ENCODE measurements around the gene CPEB3.
"Not testable (repeated sequence)": the region's sequence is repeated elsewhere in the genome, so short reads cannot be mapped to it uniquely, and the experiment has no call there.

CPEB3 gene
- long read RNA-seq, donor 1, partial matches to known transcripts, result 49 of 49 reads
- long read RNA-seq, donor 1, other reads (novel, unspliced or antisense), result 0 of 49 reads
- long read RNA-seq, donor 2, partial matches to known transcripts, result 29 of 29 reads
- long read RNA-seq, donor 2, other reads (novel, unspliced or antisense), result 0 of 29 reads
- long read RNA-seq, donor 3, result 0 reads
- long read RNA-seq, donor 4, result 0 reads
- long read RNA-seq, donor 5, result 0 reads
- long read RNA-seq, donor 6, partial matches to known transcripts, result 43 of 43 reads
- long read RNA-seq, donor 6, other reads (novel, unspliced or antisense), result 0 of 43 reads
- long read RNA-seq, donor 7, result 0 reads
- long read RNA-seq, donor 8, result 0 reads

- peak; percentile 97 for DNase-seq
Observed at GRCh38 chr10:92290837-92291615, at the start of gene CPEB3, which contains the start of gene MARCHF5. CPEB3 (minus strand) TSS chr10:92291078; CDS start chr10:92240350, 50,728 bp downstream. MARCHF5 (plus strand) TSS chr10:92291167; CDS start chr10:92291495, 328 bp downstream.

DNA sequence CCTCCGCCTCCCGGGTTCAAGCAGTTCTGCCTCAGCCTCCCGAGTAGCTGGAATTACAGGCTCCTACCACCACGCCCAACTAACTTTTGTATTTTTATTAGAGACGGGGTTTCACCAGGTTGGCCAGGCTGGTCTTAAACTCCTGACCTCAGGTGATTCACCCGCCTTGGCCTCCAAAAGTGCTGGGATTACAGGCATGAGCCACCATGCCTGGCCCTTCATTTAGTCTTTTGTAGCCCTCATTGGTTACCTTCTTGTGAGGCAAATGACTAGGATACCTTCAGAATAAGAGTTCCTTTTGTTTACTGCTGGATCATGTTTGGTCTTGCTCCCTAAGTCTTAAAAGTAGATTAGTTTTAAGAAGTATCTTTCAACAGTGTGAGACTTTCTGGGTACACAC lies 39.0 kb upstream of the CPEB3 start:
- DNase-seq, result not testable (repeated sequence)

DNA sequence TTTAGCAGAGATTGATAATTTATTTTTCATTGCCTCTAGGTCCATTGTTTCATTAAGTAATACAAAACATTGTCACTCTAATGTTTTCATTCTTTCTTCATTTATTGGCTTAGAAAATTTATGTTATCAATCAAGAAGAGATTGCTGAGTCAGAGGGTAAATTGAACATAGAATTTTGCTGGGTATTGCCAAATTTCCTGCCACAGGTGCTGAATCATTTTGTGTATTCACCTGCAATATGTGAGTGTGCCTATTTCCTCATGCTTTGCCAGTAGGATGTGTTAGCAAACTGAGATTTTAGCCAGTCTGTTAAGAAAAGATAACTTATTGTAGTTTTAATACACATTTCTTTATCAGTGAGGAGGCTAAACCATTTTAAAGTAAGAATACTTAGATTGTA lies 38.1 kb upstream of the CPEB3 start:
- DNase-seq, result no peak

DNA sequence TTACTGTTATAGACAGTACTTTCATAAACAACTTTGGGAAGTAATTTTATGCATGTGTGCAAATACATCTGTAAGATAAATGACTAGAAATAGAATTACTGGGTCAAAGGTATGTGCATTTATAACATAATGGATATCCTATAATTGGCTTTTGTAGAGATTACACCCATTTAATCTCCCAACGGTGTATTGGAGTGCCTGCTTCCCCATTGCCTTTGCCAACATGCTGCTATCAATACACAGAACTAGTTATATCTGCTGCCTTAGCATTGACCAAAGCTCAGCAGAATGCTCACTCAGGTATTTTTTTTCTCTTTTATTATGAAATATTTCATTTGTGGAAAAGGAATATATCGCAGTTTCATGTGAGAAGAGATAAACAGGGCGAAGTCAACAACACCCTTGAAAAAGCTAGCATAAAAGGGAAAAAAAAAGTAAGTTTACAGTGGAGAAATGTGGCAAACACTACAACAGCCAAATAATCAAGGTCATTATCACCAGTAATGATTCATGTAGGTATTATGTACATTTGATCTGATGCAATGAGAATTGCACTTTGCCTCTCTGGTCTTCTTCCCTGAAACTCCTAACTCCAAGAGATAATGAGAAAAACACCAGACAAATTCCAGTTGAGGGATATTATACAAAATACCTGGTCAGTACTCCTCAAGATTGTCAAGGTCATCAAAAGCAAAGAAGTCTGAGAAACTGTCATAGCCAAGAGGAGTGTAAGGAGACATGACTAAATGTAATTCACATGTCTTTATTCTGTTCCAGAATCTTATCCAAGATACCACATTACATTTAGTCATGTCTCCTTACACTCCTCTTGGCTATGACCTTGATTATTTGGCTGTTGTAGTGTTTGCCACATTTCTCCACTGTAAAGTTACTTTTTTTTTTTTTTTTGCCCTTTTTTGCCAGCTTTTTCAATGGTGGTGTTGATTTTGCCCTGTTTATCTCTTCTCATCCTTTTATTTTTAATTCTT lies 36.9 kb upstream of the CPEB3 start:
- DNase-seq, result no peak

- no peak for DNase-seq
Observed at GRCh38 chr10:92323079-92323478, 32.2 kb upstream of the CPEB3 start.

DNA sequence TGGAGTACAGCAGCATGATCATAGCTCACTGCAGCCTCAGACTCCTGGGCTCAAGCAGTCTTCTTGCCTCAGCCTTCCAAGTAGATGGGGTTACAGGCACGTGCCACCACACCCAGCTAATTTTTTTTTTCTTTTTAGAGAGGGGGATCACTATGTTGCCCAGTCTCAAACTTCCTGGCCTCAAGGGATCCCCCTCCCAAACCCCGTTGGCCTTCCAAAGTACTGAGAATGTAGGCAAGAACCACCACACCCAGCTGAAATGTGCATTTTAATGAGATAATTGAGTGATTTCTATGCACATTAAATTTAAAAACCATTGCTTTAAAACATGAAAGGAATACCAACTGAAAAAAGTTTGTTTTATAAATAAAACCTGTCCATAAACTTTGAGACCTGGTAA lies 25.7 kb upstream of the CPEB3 start:
- DNase-seq, result no peak

- DNase-seq, result no peak
Observed at GRCh38 chr10:92313750-92314149, 22.9 kb upstream of the CPEB3 start.

DNA sequence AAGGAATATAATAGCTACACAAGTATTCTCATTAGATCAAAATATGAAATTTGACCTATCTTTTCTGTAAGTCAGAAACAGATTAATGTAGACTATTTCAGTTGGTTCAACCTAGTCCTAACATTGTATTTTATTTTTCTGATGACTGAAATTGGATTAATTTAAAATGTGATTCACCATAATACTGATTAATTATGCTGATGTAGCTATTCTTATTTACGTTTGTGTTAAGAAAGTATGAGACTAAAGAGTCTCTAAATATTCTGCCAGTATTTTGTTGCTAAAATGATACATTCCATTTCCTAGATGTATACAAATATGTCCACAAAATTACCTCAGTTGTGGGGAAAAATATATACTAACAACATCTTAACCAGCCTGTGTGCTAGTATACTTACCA lies 18.4 kb upstream of the CPEB3 start:
- no peak for DNase-seq

- DNase-seq, result no peak
Observed at GRCh38 chr10:92305133-92306072, 14.5 kb upstream of the CPEB3 start.

GRCh38 chr10:92304061-92304460 lies 13.2 kb upstream of the CPEB3 start:
- DNase-seq, result no peak

GRCh38 chr10:92303096-92303495 lies 12.2 kb upstream of the CPEB3 start:
- DNase-seq, result no peak

DNA sequence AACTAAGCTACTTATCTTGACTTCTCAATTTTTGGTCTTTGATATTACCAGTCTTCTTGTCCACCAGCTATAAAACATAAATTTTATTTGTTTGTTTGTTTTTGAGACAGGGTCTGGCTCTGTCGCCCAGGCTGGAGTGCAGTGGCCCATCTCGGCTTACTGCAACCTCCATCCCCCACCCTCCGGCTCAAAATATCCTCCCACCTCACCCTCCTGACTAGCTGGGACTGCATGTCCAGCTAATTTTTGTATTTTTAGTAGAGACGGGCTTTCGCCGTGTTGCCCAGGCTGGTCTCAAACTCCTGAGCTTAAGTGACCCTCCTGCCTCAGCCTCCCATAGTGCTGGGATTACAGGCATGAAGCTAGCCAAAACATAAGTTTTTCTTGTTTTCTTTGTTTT lies 7.6 kb upstream of the CPEB3 start:
- no peak for DNase-seq

DNA sequence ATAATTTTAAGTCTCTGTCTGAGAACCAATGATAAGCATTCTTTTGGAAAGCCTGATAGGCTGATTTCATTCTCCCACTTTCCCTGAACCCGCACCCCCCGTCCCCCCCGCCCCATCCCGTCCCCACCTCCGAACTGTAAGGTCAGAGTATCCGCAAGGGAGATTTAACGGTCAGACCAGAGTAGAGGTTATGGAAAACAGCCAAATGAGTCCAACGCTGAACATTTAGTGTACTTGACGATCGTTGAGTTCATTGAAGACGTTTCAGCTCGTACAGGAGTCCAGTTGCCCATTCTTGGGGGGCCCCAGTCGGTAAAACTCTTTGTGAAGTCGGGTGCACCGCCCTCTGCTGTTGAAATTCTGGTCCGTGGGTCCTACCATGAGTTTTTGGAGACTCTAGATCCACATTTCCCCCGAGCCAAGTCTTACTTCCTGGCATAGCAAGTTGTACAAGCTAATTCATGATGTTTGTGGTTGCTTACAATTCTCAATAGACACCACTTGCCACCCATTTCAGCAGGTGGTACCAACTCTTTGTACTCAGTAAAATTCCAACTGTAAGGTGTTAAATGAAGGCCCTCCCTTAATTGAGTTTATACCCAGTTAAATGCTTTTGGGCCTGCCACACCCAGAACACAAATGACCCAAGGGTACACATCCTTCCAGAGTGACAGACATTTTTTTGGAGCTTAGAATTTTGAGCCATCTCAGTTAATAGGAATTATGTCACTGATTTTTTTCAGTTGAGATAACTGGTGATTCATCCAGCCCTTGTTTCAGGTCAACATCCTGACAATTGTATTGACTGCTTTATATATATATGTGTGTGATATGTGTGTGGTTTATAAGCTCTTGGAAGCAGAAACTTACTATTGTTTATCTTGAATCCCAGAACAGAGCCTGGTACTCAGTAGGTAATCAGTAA lies 1.3 kb upstream of the CPEB3 start:
- DNase-seq, result peak; percentile 47

DNA sequence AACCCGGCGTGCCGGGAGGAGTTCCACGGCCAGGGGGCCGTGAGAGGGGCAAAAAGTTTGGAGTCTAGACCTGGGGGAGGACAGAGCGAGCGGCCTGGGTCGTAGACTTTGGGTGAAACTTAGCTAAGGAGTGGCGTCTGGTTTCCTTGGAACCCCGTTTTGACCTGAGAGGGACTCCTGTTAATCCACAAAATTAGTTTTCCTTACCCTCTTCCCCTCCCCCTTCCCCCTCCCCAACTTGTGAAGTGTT lies 663 bp upstream of the CPEB3 start:
- no peak for DNase-seq

GRCh38 chr10:92290076-92290836 lies 622 bp downstream of the CPEB3 start:
- no peak for DNase-seq

DNA sequence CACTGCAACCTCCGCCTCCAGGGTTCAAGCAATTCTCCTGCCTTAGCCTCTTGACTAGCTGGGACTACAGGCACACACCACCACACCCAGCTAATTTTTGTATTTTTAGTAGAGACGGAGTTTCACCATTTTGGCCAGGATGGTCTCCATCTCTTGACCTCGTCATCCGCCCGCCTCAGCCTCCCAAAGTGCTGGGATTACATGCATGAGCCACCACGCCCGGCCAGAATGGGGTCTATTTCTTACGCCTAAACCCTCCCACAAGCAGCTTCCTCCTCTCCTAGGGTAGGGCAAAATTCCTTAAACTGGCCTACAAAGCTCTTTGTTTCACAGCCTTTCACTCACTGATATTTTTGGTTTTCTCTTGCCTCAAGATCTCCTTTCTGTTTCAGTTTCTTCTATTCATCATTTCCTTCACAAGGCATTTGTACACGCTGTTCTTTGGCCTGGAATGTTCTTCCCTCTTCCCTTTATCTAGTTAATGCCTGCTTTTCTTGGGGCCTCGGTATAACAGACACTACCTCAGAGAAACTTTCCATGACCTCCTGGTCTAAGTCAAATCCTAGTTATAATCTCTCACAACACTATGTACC lies 6.7 kb downstream of the CPEB3 start:
- no peak for DNase-seq

DNA sequence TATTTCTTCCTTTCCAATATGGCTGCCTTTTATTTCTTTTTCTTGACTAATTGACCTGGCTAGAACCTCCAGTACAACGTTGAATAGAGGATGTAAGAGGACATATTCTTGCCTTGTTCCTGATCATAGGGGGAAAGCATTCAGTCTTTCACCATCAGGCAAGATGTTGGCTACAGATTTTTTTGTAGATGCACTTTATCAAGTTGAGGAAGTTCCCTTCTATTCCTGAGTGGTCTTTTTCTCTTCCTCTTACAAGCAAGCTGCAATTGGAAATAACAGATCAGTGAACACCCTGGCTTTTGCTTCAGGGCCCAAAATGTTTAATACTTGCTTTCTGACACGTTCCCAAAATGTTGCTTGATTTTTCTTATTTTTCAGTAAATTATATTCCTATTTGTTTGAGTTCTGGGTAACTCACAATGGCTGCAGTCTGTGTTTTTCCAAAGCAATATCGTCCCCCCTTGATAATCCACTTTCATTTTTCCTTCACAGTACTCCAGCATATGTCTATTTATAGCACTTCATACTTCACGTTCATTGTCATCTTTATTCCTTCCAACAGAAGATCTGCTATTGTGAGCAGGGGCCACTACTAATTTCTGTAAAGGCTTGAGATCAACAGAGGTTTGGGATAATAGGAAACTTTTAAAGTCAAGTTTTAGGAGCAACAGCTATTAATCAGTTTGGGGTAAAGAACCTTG lies 11.7 kb downstream of the CPEB3 start:
- no peak for DNase-seq

DNA sequence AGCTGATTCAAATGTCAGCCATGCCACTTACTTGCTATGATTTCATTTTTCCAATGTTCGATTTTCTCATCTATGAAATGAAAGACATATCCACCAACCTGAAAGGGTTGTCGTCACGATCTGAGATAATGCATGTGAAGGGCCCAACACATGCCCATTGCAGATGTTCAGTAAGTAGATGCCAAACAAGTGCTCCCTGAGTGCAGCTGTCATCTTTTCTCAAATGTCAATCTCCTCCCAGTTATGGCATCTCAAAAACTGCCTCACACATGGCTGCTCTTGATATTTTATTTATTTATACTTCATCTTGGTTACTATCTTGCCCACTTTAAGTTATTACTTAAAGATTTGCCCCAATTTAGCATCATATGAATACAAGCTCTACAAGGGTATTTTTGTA lies 16.8 kb downstream of the CPEB3 start:
- DNase-seq, result no peak

GRCh38 chr10:92268748-92269147 lies 22.1 kb downstream of the CPEB3 start:
- no peak for DNase-seq
